ENCODE data around the gene ZMYM1.

GRCh38 chr1:35062518-35063196 is 16.5 kb upstream of the ZMYM1 start:
- TF ChIP-seq CTCF (IDR thresholded peaks at IDR 0.05) (no peak), EP300 (IDR thresholded peaks at IDR 0.05) (no peak), POLR2A (IDR thresholded peaks at IDR 0.05) (no peak)

Measured in gastroesophageal sphincter (tissue), 3 donors.